ENCODE data around the gene STON2.
A peak's percentile ranks its signal among the peaks of the same experiment; 100 is the strongest.
"Not testable (repeated sequence)": the region's sequence is repeated elsewhere in the genome, so short reads cannot be mapped to it uniquely, and the experiment has no call there.

The STON2 gene, protein sequence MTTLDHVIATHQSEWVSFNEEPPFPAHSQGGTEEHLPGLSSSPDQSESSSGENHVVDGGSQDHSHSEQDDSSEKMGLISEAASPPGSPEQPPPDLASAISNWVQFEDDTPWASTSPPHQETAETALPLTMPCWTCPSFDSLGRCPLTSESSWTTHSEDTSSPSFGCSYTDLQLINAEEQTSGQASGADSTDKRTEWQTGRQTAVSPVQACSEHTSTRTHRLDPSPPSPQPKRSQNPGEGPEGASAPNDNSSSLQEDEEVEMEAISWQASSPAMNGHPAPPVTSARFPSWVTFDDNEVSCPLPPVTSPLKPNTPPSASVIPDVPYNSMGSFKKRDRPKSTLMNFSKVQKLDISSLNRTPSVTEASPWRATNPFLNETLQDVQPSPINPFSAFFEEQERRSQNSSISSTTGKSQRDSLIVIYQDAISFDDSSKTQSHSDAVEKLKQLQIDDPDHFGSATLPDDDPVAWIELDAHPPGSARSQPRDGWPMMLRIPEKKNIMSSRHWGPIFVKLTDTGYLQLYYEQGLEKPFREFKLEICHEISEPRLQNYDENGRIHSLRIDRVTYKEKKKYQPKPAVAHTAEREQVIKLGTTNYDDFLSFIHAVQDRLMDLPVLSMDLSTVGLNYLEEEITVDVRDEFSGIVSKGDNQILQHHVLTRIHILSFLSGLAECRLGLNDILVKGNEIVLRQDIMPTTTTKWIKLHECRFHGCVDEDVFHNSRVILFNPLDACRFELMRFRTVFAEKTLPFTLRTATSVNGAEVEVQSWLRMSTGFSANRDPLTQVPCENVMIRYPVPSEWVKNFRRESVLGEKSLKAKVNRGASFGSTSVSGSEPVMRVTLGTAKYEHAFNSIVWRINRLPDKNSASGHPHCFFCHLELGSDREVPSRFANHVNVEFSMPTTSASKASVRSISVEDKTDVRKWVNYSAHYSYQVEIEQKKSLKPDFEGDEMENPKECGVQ

DNA sequence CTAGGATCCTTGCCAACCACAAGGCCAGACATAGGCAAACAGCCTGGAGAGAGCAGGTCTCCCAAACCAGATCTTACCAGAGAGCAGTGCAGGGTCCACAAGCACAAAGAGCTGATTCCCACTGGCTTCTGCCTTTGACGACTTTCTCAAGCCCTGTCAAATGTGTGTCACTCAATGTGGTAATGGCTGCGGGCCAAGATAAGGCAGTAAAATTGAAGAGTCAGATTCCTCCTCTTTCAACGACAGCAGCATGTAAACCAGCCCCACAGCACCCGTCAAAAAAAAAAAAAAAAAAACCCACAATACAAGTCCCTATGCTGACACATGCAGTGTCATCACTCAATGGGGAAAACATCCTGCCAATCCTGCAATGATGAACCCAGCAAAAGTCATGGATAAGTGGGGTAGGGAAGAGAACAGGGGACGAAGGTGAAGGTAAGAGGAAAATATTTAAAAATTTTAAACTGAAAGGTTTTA lies at the start of gene STON2:
STON2 (minus strand) TSS at position 123 of the 477 bp plus-strand sequence. CDS start 1,942 bp downstream, outside the sequence.
- DNase-seq: no peak

GRCh38 chr14:81449576-81449975 lies 49.5 kb upstream of the STON2 start:
- no peak for DNase-seq

- DNase-seq: no peak
Measured at GRCh38 chr14:81449114-81449513, 49.0 kb upstream of the STON2 start.

GRCh38 chr14:81447021-81447764 lies 47.1 kb upstream of the STON2 start:
- no peak for DNase-seq

- no peak for DNase-seq
Measured at GRCh38 chr14:81446279-81447007, 46.3 kb upstream of the STON2 start.

GRCh38 chr14:81441626-81442134 lies 41.6 kb upstream of the STON2 start:
- DNase-seq: no peak

- no peak for DNase-seq
Measured at GRCh38 chr14:81440041-81440440, 39.9 kb upstream of the STON2 start.

GRCh38 chr14:81437244-81437643 lies 37.1 kb upstream of the STON2 start:
- no peak for DNase-seq

DNA sequence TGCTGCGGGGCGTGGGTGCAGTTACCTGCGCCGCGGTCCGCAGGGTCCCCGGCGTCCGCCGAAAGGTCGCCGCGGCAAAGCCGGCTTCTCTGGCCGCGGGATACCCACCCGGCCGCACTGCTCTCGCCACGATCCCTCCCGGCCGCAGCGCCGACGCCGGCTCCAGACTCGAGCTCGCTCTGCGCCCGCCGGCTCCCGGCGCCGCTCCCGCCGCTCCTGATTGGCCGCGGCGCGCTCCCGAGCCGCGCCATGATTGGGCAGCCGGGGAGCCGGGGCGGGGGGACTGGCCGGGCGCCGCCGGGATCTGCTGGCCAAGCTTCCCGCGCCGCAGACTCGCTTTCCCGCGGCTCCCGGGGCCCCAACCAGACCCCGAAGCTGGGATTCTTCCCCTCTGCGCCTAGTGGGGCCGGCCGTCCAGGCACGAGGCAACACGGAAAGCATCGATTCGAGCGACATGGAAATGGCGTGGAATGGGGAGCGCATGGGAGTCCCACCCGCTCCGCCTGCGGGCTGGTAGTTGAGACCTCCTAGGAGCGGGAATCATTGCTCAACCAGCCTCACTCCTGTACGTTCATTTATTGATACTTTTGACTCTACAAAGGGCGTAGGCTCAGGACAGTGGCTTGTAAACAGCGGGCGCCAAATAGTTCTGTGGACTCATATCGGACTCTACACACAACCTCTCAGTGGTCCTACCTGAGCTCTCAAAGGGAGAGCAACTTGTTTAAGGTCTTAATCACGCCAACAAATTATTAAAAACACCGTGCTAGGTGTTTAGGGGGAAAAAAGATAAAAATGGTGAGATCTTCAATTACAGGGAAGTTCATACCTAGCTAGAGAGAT lies 36.4 kb upstream of the STON2 start:
- DNase-seq: peak; percentile 58 to 61

DNA sequence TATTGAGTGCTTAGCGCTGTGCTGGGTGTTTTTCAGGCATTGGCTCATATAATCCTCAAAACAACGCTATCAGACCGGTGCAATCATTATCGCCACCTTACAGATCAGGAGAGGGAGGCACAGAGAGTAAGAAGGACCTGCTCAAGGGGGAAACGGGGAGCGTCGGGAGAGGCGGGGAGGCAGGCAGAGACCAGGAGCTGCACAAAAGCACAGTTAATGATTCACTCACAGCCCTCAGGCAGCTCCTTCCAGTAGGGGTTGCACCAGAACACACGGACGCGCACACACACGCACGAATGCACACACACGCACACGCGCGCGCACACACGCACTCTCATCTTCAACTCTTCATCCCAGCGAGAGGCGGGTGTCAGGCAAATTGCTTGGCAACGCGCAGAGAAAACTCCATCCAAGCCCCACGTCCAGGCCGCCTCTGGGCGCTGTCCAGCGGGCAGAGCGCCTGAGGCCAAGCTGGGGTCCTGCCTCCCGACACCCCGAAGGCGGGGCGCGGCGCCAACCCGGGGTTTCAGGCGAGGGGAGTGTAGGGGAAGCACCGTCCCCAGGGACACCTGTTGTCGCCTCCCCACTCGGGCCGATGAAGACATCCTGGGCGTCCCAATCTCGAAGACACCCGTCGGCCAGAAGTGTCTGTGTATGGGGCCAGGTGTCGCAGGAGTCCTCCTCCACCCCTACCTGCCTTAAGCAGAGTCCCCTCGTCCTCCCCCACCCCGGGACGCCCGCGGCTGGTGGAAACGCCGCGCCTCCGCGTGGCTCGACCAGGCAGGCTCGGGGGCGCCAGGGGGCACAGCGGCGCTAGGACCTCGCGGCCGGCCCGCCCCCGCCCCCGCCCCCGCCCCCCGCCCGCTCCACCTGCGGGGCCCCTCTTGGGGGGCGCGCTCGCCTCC lies 35.5 kb upstream of the STON2 start:
- DNase-seq: peak; percentile 30 to 36

GRCh38 chr14:81435048-81435390 lies 34.9 kb upstream of the STON2 start:
- no peak for DNase-seq

GRCh38 chr14:81434230-81434629 lies 34.1 kb upstream of the STON2 start:
- DNase-seq: no peak

GRCh38 chr14:81433378-81433777 lies 33.3 kb upstream of the STON2 start:
- DNase-seq: no peak

- no peak for DNase-seq
Measured at GRCh38 chr14:81432219-81432661, 32.1 kb upstream of the STON2 start.

DNA sequence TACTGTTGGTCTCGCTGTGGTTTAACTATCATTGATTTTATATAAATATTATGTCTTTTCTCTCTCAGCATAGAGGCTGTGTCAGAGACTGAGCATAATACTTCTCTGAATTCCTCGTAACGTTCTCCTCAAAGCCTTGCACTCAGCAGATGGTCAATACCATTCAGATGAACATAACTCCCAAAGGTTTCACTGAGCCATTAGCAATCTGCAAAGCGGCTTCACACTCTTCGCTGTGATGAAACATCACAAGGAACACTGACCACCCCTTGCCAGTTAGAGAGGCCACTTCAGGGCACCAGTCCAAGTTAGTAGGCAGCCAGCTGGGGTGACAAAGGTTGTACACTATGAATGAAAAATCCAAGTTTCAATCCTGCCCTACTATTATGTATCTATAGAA lies 30.1 kb upstream of the STON2 start:
- DNase-seq: no peak

- DNase-seq: not testable (repeated sequence)
Measured at GRCh38 chr14:81429749-81430148, 29.6 kb upstream of the STON2 start.

DNA sequence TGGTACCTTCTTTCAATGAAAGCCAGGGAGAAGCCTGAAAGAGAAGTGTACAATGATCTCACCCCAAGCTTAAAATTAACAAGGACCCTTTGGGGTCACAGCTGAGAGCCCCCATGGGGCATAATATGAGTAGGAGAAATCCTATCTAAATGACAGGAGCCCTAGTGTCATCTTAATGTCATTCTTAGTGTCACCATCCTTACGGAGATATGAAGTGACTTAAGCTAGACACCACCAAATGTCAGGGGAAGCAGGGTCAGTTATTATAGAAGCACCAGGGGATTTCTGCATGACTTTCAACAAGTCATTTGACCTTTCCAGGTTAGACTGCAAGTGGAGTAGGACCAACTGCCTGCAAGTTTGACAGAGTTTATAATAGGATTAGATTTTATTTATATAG lies 28.9 kb upstream of the STON2 start:
- DNase-seq: no peak

DNA sequence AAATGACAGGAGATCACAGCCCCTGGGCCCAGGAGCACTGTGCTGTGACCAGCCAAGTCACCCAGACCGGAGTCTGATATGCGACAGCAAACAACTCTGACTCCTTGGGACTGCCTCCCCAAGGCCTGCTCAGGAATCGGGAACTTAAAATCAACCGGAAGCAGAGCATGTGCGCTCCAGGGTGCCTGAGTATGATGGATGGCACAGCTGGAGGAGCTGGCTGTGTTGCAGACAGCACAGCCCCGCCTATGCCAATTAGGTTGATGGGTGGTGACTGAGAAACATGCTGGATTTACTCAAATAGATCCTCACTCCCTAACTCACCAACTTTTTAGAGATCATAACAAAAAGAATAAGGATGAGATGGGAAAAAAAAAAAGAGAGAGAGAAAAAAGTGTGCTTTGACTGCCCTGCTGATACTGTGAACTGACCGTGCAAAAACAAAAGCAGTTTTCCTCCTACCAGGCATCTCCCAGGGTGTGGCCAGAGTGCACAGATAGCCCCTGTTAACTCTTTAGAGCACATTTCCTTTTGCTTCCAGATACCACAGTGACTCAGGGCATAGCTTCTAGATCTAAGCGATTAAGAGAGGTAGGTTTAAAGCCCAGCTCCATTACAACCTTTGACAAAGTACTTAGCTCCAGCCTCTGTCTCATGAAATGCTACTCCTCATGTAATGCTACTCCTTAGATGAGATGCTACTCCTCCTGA lies 27.4 kb upstream of the STON2 start:
- DNase-seq: no peak

DNA sequence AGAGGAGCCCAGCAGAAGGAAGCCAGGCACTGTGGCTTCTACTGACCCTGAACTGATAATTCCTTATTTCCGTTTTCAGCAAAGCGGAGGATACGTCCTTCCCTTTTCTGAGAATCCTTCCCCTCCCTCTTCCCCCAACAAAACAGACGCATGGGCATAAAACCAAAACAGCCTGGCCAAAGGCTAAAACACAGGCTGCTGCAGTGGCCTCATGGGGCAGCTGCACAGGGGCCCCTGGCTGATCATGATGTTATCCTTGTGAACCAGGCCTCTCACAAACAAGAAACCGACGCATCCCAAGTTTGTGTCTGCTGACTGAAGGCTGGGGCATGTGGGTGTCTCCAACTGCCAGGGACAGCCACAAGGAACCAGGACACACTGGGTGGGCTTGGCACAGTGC lies 23.4 kb upstream of the STON2 start:
- DNase-seq: no peak
